Skeletal muscle satellite cell (primary cell): Measurements from ENCODE around the gene NAB2.
"Not testable (repeated sequence)": the region's sequence is repeated elsewhere in the genome, so short reads cannot be mapped to it uniquely, and the experiment has no call there.

Experiments used
- H3K27me3 ChIP-seq: 2 replicates; pipeline ENCODE4 v1.7.0; 2013; ENCODE audit warnings: low read length; ENCODE audit not compliant: control insufficient read depth, insufficient read depth
- H3K36me3 ChIP-seq: 2 replicates; pipeline ENCODE4 v1.7.0; 2013; ENCODE audit warnings: mild to moderate bottlenecking, control low read depth, low read length; ENCODE audit not compliant: insufficient read depth
- H3K4me1 ChIP-seq: 2 replicates; pipeline ENCODE4 v1.7.0; 2013; ENCODE audit warnings: low read length; ENCODE audit not compliant: control insufficient read depth, insufficient read depth
- H3K4me2 ChIP-seq: 2 replicates; pipeline ENCODE4 v1.7.0; 2013; ENCODE audit warnings: mild to moderate bottlenecking, low read length
- H3K4me3 ChIP-seq: 2 replicates; pipeline ENCODE4 v1.7.0; 2013; ENCODE audit warnings: low read length
- H3K9ac ChIP-seq: 2 replicates; pipeline ENCODE4 v1.7.0; 2013; ENCODE audit warnings: mild to moderate bottlenecking, low read depth, low read length, moderate library complexity
- H3K9me3 ChIP-seq: replicated peaks from 2 replicates; pipeline ENCODE4 v1.7.0; 2013; ENCODE audit warnings: mild to moderate bottlenecking, control low read depth, low read length

NAB2 gene

DNA sequence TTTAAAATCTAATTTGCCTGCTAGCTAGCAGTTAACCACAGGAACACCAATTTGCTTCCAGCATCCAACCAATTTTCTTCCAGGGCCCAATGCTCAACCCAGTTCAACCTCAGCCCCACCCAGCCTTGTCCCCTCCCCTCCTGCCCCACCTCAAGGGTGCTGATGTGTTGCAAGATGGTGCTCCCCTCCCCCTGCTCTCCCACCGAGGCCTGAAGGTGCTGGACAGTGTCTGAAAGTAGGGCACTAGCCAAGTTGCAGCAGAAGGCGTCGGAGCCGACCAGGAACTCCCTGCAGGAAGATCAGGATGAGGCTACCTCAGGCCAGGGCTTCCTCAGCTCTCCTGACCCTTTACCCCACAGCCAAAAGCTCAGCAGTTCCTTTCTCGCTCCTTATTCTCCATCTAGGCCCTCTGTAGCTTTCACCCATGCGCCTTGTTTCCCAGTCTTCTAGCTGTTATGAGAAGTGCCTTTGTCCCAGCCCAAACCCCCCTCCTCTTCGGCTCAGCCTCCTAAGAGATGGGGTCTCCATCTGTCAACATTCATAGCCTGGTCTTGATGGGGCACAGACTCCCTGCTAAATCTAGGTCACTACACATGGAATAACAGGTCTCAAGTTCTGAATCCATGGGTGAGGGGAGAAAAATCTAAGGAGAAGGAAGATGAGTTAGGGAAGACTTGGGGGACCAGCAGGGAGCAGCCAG is 18.7 kb downstream of the NAB2 start:
- H3K4me3 ChIP-seq, result no peak overlapping the region
- peaks cover 29% of the 10 kb centered on the region for H3K4me1 ChIP-seq
- peaks cover 51% of the 10 kb centered on the region for H3K36me3 ChIP-seq
- no peaks in the 10 kb centered on the region for H3K27me3 ChIP-seq
- H3K4me2 ChIP-seq, result no peak overlapping the region
- H3K9ac ChIP-seq, result no peak overlapping the region
- H3K9me3 ChIP-seq, result no peaks in the 10 kb centered on the region

DNA sequence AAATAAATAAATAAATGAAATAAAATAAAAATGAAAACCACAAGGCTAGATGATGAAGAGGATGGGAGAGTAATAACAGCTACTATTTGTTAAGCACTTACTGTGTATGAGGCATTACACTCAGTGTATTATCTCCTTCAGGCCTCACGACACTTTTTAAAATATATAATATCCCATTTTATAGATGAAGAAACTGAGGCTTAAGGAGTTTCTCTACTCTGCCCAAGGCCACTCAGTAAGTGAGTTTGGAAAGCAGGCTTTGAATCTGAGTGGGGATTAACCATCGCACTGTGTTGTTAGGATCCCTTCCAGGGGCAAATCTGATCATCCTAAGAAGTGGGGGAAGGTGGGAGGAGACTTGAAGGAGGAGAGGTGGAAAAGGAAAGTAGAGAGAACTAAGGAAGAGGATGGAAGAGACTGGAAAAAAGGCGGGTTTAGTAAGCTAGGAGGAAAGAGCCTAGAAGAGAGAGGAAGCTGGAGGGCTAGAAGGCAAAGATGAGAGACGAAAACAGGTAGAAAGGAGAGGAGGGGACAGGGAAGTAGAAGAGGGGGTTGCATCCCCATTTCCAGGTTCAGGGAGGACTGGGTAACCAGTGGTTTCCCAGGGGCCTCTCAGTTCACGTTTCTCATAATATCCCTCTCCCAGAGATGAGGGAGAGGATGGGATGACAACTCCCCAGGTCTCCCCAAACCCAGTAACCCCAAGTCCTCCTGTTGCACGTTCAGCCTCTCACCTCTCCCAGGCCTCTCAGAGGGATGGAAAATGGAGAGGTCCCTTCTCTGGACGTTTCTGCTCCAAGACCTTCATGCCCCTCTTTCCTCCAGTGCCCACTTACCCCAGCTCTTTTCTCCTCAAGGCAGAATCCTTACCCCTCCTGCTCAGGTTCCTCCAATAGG is 20.5 kb downstream of the NAB2 start:
- H3K36me3 ChIP-seq, result peaks cover 41% of the 10 kb centered on the region
- H3K4me1 ChIP-seq, result peaks cover 32% of the 10 kb centered on the region
- H3K9me3 ChIP-seq, result no peaks in the 10 kb centered on the region
- no peaks in the 10 kb centered on the region for H3K27me3 ChIP-seq
- H3K4me2 ChIP-seq, result peak overlapping the region; percentile 91
- peak overlapping the region; percentile 82 for H3K4me3 ChIP-seq
- peak overlapping the region; percentile 92 for H3K9ac ChIP-seq

DNA sequence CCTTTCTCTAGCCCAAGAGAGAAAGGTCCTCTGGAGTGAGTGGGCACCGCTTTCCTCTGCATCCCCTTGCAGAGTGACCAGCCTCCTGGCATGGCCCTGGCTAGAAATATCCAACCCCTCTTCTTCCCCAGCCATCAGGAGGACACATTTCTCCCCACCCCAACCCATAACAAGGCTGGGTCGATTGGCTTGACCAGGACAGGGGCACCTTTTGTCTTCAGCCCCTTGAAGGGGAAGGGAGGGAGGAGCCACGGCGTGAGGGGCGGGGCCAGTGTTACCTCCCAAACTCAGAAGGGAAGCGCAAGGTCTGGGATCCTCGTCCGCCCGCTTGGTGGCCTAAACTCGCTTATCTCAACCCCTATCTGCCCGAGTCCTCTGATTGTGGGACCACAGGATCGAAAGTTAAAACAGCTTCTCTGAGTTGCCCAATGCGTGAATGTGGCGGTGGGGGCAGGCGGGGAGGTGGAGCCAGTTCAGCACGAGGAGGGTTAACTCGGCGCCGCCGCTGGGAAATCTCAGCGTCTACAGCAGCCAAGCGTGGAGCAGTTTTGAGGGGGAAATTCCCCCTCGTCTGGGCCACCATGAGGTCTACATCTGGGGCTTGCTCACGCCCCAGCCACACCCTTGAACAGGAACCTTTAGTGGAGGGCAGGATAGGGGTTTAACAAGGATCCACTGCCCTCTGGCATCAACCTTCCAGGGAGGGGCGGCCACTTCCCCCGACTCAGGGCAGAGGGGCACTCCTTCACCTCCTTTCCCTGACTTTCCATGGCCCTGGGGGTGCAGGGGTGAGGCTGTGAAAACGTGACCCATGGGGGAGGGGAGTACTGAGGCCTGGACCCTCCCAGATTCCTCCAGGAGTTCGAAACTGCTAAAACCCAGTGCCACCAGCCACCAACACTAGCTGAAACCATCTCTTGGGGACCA is 21.5 kb downstream of the NAB2 start:
- Histone ChIP-seq H3K4me2 (peak overlapping the region; percentile 91), H3K9me3 (no peaks in the 10 kb centered on the region), H3K4me3 (peak overlapping the region; percentile 82), H3K9ac (peak overlapping the region; percentile 92), H3K27me3 (no peaks in the 10 kb centered on the region), H3K4me1 (peaks cover 32% of the 10 kb centered on the region), H3K36me3 (peaks cover 32% of the 10 kb centered on the region)

DNA sequence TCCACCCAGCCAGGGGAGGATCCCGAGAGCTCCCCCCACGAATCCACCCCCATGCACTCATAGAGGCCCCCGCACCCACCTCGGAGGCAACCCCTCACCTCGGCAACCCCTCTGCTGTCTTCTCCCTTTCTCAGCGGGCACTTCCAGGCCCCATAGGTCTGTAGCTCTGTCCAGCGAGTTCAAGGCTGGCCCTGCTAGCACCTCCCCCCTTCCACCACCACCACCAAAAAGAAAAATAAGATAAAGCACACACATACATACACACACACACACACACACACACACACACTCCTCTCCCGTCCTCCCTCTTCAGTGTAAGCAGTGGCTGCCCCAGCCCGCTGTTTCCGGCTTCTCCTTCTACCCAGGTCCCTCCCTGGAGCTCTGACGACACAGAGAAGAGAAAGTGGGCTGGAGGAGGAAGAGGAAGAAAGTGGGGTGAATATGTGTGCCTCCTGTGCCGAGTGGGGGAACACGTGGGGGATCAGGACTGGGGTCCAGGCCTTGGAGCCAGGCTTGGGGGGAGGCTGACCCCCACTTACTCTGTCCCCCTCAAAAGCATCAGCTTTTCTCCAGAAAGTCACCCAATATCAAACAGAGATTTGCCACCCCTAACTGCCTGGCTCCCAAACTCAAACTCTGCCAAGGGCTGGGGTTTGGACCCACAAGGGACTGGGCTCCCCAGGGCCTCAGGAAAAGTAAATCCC is 22.3 kb downstream of the NAB2 start, which contains the start of gene STAT6:
TSS of gene STAT6 (minus strand) at position 332 of the 704 bp plus-strand sequence. CDS start 3,084 bp downstream, outside the sequence.
- H3K4me1 ChIP-seq, result peaks cover 32% of the 10 kb centered on the region

DNA sequence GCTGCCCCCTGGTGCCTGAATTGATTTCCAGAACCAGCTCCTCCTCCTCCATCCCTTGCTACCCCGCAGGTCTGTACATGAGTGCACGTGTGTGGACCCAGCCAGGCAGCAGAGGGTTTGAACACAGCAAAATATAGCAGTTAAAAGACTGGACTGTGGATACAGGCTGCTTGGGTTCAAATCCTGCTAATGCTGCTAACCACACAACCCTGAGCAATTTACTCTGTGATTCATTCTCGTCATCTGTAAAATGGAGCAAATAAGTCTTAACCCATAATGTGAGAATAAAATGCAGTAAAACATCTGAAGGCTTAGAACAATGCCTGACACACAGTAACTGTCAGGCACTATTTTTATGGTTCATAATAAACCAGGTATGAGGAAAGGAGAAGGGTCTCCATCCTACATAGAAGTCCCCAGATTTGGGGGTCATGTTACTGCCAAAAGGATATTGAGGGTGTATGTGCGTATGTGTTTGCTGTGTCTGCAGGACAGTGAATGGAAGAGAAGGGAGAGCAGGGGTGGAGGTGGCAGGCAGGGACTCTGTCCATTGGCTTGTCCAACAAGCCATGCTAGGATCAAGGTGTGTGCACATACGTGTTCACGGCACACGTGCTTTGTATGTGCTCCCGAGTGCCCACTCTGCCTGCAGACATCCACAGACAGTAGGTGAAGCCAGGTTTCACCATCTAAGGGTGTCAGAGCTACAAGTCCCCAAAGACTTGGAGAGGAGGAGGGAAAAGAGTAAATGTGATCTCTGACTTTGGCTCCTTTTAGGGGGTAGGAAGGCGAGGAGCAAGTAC is 23.8 kb downstream of the NAB2 start:
- no peaks in the 10 kb centered on the region for H3K9me3 ChIP-seq
- H3K4me2 ChIP-seq, result peak overlapping the region; percentile 91

More for the DNA sequence above, 22.3 kb downstream of the NAB2 start, which contains the start of gene STAT6:
- H3K9me3 ChIP-seq, result no peaks in the 10 kb centered on the region
- peak within 1 kb of the TSS; percentile 91 for H3K4me2 ChIP-seq
- peaks cover 24% of the 10 kb centered on the region for H3K36me3 ChIP-seq
- peak within 1 kb of the TSS; percentile 92 for H3K9ac ChIP-seq
- H3K4me3 ChIP-seq, result peak within 1 kb of the TSS; percentile 82
- no peaks in the 10 kb centered on the region for H3K27me3 ChIP-seq

DNA sequence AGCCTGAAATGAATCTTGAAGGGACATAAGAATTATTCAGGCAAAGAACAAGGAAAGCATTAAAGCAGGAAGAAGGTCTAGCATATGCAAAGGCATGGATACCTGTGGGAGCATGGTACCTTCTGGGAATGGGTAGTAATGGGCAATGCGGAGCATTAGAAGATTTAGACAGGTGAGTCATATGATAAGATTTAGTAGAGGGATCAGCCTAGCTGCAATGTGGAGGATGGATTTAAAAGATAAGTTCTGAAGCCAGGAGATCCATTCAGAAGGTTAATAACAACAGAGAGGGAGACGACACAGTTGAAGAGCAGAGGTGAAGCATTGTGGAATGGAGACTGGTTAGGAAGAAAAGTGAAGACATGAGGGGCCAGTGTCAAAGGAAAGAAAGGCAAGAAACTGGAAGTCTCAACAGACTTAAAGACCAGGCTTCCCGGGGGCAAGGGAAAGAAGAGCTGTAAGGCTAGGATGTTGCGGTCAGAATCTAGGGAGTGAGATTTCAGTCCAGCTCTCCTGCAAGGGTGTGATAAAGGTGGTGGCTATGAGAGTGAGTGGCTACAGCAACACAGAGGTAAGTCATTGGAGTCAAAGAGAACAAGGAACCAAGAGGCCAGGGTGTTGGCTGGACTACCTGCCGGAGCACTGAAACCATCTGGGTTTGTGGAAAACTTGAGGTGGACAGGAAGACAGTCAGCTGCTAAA is 27.8 kb downstream of the NAB2 start:
- peaks cover 30% of the 10 kb centered on the region for H3K4me1 ChIP-seq
- H3K27me3 ChIP-seq, result no peaks in the 10 kb centered on the region
- no peak overlapping the region for H3K4me3 ChIP-seq
- H3K9me3 ChIP-seq, result no peaks in the 10 kb centered on the region
- H3K36me3 ChIP-seq, result no peaks in the 10 kb centered on the region
- no peak overlapping the region for H3K4me2 ChIP-seq
- H3K9ac ChIP-seq, result no peak overlapping the region

More for the DNA sequence above, 23.8 kb downstream of the NAB2 start:
- peaks cover 32% of the 10 kb centered on the region for H3K4me1 ChIP-seq
- peak overlapping the region; percentile 82 for H3K4me3 ChIP-seq
- peak overlapping the region; percentile 18 for H3K9ac ChIP-seq
- peaks cover 10% of the 10 kb centered on the region for H3K36me3 ChIP-seq
- no peaks in the 10 kb centered on the region for H3K27me3 ChIP-seq

DNA sequence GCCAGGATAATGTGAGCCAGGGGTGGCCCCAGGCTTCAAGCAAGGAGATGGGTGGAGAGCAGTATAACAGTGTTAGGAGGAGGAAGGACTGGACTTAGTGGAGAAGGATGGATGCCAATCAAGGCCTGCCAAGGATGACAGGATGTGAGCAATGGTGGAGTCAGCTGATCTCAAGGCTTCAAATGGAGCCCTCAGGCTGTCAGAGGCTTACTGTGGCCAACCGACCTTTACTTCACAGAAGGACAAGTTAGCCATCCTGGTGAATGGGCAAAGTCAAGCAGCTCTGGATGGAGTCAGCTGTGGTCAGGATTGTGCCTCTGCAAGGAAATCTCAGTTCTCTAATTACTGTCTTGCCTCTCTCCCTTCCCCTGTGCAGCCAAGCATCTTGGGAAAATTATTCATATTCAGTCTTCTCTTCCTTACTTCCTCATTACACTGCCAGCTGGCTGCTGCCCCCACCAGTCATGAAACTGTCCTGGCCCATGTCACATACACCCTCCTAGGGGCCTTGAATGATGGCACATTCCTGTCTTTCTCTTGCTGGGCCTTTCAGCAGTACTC is 29.9 kb downstream of the NAB2 start:
- Histone ChIP-seq H3K4me2 (peak overlapping the region; percentile 13), H3K27me3 (no peaks in the 10 kb centered on the region), H3K9ac (peak overlapping the region; percentile 14), H3K36me3 (no peaks in the 10 kb centered on the region), H3K4me3 (no peak overlapping the region), H3K9me3 (no peaks in the 10 kb centered on the region), H3K4me1 (peaks cover 18% of the 10 kb centered on the region)

DNA sequence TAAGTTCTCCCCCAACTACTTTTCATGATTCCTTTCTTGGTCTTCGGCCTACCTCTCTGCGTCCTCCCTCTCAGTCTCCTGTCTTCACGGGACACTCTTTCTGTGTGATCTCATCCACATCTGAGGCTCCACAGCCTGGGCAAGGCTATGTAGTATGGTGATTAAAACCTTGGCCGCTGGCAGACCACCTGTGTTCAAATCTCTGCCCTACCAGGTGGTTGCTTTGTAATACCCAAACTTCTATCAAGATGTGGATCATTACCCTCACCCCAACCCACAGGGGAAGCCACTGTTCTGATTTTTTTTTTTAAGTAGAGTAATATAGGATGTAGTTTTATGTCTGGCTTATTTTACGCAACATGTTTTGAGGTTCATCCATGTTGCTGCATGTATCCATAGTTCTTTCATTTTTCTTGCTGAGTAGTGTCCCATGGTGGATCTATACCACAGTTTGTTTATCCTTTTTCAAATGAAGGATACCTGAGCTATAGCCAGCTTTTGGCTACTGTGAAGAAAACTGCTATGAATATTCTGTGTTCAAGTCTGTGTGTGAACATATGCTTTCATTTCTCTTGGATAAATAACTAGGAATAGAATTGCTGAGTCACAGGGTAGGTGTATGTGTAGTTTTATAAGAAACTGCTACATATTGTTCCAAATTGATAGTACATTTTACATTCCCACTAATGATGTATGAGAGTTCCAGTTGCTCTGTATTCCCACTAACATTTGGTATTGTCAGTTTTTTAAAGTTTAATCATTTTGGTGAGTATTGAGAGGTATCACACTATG is 30.6 kb downstream of the NAB2 start:
- Histone ChIP-seq H3K4me2 (peak overlapping the region; percentile 13), H3K9ac (peak overlapping the region; percentile 14), H3K27me3 (no peaks in the 10 kb centered on the region), H3K36me3 (no peaks in the 10 kb centered on the region), H3K9me3 (no peaks in the 10 kb centered on the region), H3K4me3 (no peak overlapping the region), H3K4me1 (peaks cover 18% of the 10 kb centered on the region)

DNA sequence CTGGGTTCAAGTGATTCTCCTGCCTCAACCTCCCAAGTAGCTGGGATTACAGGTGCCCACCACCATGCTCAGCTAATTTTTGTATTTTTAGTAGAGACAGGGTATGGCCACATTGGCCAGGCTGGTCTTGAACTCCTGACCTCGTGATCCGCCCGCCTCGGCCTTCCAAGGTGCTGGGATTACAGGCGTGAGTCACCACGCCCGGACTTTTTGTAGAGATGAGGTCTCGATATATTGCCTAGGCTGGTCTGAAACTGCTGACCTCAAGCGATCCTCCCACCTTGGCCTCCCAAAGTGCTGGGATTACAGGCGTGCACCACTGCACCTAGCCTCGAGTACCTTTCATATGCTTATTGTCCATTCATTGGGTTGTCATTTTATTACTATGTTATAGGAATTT is 31.8 kb downstream of the NAB2 start:
- peaks cover 18% of the 10 kb centered on the region for H3K4me1 ChIP-seq
- H3K4me3 ChIP-seq, H3K36me3 ChIP-seq, H3K4me2 ChIP-seq, H3K9ac ChIP-seq, H3K9me3 ChIP-seq, H3K27me3 ChIP-seq: not testable (repeated sequence)
